GM12875 (cell line): ENCODE measurements around the gene POLR2A.

ENCODE experiments used
- H3K4me3 ChIP-seq: one replicate; pipeline ENCODE4 v1.5.1; 2011; ENCODE audit warnings: low read depth, low read length, control low read depth
- TF ChIP-seq, protein P1 (sequence below): IDR thresholded peaks from 2 replicates; pipeline ENCODE4 v1.5.1; 2011; ENCODE audit warnings: low read depth, mild to moderate bottlenecking, control low read depth, inconsistent platforms, low read length, moderate library complexity, borderline replicate concordance; ENCODE audit not compliant: insufficient read depth

The POLR2A gene

DNA sequence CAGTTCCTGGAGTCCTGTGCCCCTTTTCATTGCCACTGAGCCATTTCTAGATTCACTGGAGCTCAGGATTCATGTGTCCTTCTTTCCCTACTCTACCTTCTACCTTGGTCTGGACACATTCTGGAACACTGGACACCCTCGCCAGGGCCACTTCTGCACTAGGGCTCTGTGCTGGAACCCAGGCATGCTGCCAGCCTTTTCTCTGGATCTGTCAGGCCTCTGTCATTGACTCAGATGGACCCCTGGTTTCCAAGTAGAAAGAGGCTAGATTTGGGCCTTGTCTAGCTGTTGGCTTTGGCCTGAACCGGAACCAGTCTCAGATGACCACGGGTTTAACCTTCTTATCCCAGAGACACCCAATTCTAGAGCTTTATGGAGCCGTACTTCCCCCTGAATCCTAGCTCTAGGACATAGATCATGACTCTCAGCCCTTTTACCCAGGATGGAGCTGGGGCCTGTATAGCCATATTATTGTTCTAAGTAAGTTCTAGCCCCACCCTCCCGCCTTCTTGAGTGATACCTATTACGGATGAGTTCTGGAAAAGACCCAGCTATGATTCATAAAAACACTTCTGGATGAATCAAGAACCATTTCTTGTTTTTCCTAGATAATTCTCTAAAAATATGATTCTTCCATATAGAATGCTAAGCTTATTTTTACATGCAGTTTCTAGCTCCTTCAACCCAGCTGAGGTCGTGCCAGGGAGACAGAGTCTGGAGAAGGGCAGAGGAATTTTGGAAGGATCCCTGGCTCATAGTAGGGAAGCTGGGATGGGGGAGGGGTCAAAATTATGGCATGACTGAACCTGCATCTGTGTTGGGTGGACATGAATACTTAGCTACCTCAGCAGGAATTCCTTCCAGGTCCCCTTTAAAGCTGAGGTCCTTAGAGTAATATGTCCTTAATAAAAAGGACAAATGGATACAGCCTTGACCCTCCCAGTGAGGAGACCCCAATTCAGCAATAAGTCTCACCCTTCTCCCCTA lies 40.4 kb upstream of the POLR2A start:
- H3K4me3 ChIP-seq = no peak overlapping the region
- TF ChIP-seq, protein P1, sequence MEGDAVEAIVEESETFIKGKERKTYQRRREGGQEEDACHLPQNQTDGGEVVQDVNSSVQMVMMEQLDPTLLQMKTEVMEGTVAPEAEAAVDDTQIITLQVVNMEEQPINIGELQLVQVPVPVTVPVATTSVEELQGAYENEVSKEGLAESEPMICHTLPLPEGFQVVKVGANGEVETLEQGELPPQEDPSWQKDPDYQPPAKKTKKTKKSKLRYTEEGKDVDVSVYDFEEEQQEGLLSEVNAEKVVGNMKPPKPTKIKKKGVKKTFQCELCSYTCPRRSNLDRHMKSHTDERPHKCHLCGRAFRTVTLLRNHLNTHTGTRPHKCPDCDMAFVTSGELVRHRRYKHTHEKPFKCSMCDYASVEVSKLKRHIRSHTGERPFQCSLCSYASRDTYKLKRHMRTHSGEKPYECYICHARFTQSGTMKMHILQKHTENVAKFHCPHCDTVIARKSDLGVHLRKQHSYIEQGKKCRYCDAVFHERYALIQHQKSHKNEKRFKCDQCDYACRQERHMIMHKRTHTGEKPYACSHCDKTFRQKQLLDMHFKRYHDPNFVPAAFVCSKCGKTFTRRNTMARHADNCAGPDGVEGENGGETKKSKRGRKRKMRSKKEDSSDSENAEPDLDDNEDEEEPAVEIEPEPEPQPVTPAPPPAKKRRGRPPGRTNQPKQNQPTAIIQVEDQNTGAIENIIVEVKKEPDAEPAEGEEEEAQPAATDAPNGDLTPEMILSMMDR = no peak

DNA sequence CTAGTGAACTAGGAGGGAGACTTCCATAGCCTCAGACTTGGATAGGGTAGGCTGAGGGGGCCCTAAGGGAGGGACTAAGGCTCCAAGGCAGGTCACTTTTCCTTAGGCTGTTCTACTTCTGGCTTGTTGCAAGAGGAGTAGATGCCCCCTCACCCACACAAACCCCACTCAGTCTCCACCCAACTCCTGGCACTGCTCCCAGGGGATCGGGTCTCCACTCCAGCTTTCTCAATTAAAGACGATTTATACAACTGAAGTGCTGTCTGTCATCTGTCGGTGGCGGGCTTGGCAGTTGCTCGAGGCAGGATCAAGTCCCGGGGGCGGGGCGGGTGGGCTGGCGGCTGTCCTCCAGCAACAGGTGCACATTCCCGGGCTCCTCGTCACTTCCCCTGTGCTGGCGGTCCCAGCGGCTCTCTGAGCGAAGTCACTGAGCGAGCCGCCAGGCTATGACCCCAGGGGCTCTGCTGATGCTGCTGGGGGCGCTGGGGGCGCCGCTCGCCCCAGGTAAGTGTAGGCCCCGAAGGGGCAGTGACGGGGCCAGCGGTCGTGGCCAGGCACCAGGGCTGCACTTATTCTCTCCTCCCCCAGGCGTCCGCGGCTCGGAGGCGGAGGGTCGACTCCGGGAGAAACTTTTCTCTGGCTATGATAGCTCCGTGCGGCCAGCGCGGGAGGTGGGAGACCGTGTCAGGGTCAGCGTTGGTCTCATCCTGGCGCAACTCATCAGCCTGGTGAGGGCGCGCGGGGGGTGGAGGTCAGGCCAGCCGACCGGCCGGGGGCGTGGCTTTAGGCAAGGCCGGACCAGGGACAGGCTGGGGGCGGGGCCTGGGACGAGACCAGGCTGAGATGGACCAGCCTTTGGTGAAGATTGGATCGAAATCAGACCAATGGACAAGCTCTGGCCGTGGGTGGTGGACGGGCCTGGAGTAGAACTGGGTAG lies 39.2 kb upstream of the POLR2A start, which contains the start of gene CHRNB1:
Gene CHRNB1 (plus strand): TSS at position 380 of the 937 bp plus-strand sequence. CDS start 67 bp downstream, at position 447.
- TF ChIP-seq, protein P1 = no peak
- no peak within 1 kb of the TSS for H3K4me3 ChIP-seq

DNA sequence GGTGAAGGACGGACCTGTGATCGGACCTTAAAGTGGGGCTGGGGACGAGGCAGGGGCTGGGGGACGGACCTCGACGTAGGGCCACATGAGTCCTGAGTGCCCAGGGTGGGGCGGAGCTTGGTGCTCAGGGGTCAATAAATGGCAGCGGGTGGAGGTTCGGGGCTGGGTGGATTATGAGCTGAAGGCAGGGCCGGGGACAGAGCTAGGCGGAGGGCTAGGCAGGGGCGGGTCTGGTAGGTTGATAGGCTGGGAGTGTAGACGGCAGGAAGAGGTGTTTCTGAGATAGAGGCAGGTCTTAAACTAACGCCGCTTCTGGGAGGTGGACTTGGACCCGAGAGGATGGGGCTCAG lies 38.6 kb upstream of the POLR2A start:
- no peak overlapping the region for H3K4me3 ChIP-seq
- TF ChIP-seq, protein P1 = no peak

DNA sequence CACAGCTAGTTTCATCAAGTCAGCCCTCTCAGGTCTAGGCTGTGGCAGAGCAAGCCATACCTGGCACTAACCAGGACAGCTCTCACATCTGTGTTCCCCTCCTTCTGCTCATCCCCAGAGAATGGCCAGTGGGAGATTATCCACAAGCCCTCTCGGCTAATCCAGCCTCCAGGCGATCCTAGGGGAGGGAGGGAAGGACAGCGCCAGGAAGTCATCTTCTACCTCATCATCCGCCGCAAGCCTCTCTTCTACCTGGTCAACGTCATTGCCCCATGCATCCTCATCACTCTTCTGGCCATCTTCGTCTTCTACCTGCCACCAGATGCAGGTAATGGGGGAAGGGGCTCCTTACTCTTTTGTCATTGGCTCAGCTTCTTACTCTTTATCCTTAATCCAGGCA lies 35.7 kb upstream of the POLR2A start:
- TF ChIP-seq, protein P1 = no peak

DNA sequence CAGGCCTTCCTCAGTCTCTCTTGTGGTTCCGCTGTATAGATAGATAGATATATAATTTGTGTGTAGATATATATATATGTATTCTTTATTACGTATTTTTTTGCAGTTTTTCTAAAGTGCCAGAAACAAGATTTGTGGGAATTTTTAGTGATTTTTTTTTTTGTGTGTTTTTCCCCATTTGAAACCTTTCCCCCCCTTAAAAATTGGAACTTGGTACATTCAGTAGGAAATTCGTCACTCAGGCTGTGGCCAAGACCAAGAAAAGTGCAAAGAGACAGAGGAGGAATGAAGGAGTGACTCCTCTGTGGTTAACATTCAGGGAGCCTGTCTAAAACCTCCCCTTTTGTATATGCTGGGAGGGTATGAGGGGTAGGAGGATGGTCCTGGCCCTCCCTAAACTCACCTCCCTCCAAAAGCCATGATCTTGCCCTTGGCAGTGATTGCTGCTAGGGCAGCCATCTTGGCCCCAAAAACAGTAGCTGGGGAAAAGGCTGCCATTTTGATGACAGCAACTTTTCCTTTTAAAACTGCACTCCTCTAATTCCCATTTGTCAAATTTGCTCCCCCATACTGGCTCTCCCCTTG lies 24.1 kb upstream of the POLR2A start:
- TF ChIP-seq, protein P1 = no peak

More for the DNA sequence above, 35.7 kb upstream of the POLR2A start:
- H3K4me3 ChIP-seq = no peak overlapping the region

DNA sequence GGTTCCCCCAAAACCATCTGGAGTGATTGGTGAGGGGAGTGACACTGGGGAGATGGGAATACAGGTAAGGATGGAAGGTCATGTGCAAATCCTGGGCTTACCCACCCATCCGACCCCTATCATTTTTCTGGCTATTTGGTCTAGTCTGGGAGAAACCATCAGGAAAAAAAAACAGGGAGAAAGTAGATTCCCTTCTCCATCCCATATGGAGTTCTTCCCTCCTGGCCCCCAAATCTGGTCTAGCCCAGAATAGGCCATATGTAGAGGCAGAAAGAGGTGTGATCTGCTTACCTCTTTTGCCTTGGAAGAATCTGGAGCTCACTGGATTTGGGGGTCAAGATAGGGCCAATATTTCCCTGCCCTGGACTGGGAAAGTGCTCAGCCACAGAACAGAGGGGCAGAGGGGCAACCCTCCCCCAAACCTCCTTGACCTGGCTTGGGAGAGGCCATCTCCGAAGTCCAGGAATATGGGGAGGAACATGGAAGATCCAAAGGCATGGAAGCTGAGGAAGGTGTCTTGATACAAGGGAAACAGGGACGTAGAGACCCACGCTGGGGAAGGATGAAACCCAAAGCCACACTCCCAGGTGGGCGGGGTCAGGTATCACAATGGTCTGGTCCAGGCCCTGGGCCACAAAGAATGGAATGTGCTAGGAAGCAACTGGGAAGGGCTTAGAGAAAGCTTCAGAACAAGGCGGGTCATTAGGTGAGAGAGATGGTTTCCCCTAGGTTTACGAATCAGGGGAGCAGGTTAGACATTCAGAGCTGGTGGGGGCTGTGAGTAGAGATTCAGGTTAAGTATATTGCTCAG lies 23.1 kb upstream of the POLR2A start:
- TF ChIP-seq, protein P1 = no peak
- H3K4me3 ChIP-seq = no peak overlapping the region

More for the DNA sequence above, 24.1 kb upstream of the POLR2A start:
- no peak overlapping the region for H3K4me3 ChIP-seq
